SU-DHL-6 (cell line): Measurements from ENCODE around the gene MPPE1.

Experiments
- CTCF ChIP-seq: fragments of 200-600 bp; sonication (generic); IDR thresholded peaks from one replicate; pipeline ENCODE4 v1.5.1; 2017; ENCODE audit warnings: antibody characterized with exemption, mild to moderate bottlenecking, low read length, moderate library complexity; ENCODE audit not compliant: insufficient read depth, poor library complexity, severe bottlenecking
- EZH2phosphoT487 ChIP-seq: fragments of 200-600 bp; sonication (generic), shearing (Covaris generic); conservative IDR thresholded peaks from 2 replicates; pipeline ENCODE4 v1.6.1; 2018; ENCODE audit warnings: mild to moderate bottlenecking, antibody characterized with exemption, low read length, moderate library complexity, mixed read lengths

- TF ChIP-seq CTCF = no peak
- TF ChIP-seq EZH2phosphoT487 = no peak
Observed at GRCh38 chr18:11909061-11909455, 941 bp upstream of the MPPE1 start.
